ENCODE data around the gene SMYD3. TPM values are rescaled to one million over a fixed set of nuclear protein-coding genes. Genes with fewer than 3 reads are reported as not detected.
A peak's percentile ranks its signal among the peaks of the same experiment; 100 is the strongest.
"Not testable (repeated sequence)": the region's sequence is repeated elsewhere in the genome, so short reads cannot be mapped to it uniquely, and the experiment has no call there.

Gene SMYD3
- polyA plus RNA-seq, 1 donor from 2014 or later, result 35.9 TPM

- H3K4me1 Mint-ChIP-seq, result peaks cover 1 to 6% (median 3%) of the 10 kb centered on the region in 3 donors
- H3K9me3 Mint-ChIP-seq, result peaks cover 5 to 15% (median 9%) of the 10 kb centered on the region in 3 donors
- H3K27ac Mint-ChIP-seq, result no peak overlapping the region
- H3K36me3 Mint-ChIP-seq, result peaks cover 16% of the 10 kb centered on the region
- H3K27me3 Mint-ChIP-seq, result no peaks in the 10 kb centered on the region
- no peak overlapping the region for H3K4me3 Mint-ChIP-seq
Measured at GRCh38 chr1:246394121-246394520, 113.0 kb downstream of the SMYD3 start.

- Mint-ChIP-seq H3K27ac (peak overlapping the region in 1 of 3 donors; percentile 5), H3K4me3 (no peak overlapping the region), H3K36me3 (peaks cover 12% of the 10 kb centered on the region), H3K9me3 (peaks cover 5 to 15% (median 7%) of the 10 kb centered on the region in 3 donors), H3K27me3 (no peaks in the 10 kb centered on the region), H3K4me1 (peaks cover 1 to 6% (median 2%) of the 10 kb centered on the region in 3 donors)
Measured at GRCh38 chr1:246390855-246391254, 116.2 kb downstream of the SMYD3 start.

GRCh38 chr1:246384616-246385015 is 122.5 kb downstream of the SMYD3 start:
- Mint-ChIP-seq H3K36me3 (peaks cover 2% of the 10 kb centered on the region), H3K4me1 (peaks cover 5 to 7% (median 7%) of the 10 kb centered on the region in 3 donors), H3K4me3 (no peak overlapping the region), H3K9me3 (no peaks in the 10 kb centered on the region), H3K27me3 (no peaks in the 10 kb centered on the region), H3K27ac (no peak overlapping the region)

GRCh38 chr1:246383791-246384190 is 123.3 kb downstream of the SMYD3 start:
- H3K27me3 Mint-ChIP-seq, result no peaks in the 10 kb centered on the region
- H3K36me3 Mint-ChIP-seq, result peaks cover 2% of the 10 kb centered on the region
- no peak overlapping the region for H3K27ac Mint-ChIP-seq
- peaks cover 5 to 7% (median 7%) of the 10 kb centered on the region in 3 donors for H3K4me1 Mint-ChIP-seq
- no peak overlapping the region for H3K4me3 Mint-ChIP-seq
- no peaks in the 10 kb centered on the region for H3K9me3 Mint-ChIP-seq

DNA sequence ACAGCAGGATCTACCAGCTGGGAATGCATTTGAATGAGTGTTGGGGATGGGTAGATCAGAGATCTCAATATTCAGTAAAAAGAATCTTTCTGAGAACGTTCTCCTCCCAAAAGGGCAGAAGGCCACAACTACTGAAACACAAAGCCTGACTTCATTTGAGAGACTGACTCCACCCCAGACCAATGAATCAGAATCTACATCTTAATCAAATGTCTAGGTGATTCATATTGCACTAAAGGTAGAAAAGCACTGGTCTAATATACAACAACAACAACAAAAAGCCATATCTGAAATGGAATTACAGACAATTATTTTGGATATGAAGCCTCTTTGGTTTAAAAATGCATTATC is 123.9 kb downstream of the SMYD3 start:
- no peaks in the 10 kb centered on the region for H3K27me3 Mint-ChIP-seq
- H3K4me3 Mint-ChIP-seq, result no peak overlapping the region
- peaks cover 5 to 7% (median 7%) of the 10 kb centered on the region in 3 donors for H3K4me1 Mint-ChIP-seq
- no peaks in the 10 kb centered on the region for H3K9me3 Mint-ChIP-seq
- no peak overlapping the region for H3K27ac Mint-ChIP-seq
- peaks cover 2% of the 10 kb centered on the region for H3K36me3 Mint-ChIP-seq

DNA sequence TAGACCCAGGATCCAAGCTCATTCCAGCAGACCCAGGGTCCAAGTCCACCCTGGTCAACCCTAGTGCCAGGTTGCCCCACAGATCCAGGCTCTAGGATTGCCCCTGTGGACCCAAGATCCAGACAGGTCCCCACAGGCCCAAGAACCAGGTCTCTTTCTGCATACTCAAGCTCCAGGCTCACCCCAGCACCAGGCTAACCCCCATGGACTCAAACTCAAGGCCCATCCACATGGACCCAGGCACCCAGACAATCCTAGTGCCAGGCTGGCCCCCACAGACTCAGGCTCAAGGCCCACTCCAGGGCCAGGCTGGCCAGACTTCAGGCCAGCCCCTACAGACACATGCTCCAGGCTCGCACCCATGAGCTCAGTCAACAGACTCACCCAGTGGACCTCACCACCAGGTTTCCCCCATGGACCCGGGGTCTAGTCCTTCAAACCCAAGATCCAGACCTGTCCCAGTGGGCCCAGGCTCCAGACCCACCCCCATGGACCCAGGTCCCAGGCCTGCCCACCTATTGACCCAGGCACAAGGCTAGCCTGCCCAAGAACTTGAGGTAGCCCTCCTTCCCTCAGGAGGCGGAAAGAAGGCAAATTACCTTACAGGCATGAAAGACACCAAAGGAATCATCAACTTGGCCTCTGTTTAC is 124.4 kb downstream of the SMYD3 start:
- H3K4me3 Mint-ChIP-seq, result no peak overlapping the region
- no peaks in the 10 kb centered on the region for H3K27me3 Mint-ChIP-seq
- no peak overlapping the region for H3K27ac Mint-ChIP-seq
- peaks cover 3% of the 10 kb centered on the region for H3K36me3 Mint-ChIP-seq
- H3K4me1 Mint-ChIP-seq, result peaks cover 5 to 7% (median 7%) of the 10 kb centered on the region in 3 donors
- no peaks in the 10 kb centered on the region for H3K9me3 Mint-ChIP-seq

DNA sequence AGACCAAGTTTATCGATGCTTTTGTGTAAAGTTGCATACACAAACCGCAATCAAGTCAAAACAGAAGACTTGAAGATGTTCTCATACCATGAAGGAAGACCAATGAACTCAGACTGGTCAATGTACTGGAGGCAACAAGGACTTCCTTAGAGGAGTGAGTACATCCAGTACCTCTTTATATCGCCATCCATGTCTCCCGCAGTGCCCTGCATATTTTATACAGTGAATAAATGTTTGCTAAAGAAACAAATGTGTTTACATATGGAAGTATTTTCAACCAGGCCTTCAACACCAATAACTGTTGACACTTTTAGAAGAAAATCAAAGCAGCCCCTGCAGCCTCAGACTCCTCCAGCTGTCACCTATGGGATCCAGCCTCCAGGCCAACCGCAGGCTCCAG is 125.6 kb downstream of the SMYD3 start:
- Mint-ChIP-seq H3K27ac (no peak overlapping the region), H3K4me1 (peaks cover 5 to 7% (median 7%) of the 10 kb centered on the region in 3 donors), H3K9me3 (no peaks in the 10 kb centered on the region), H3K4me3 (no peak overlapping the region), H3K27me3 (no peaks in the 10 kb centered on the region), H3K36me3 (peaks cover 4% of the 10 kb centered on the region)

- Mint-ChIP-seq H3K4me1 (no peaks in the 10 kb centered on the region), H3K27ac (no peak overlapping the region), H3K4me3 (no peak overlapping the region), H3K9me3 (no peaks in the 10 kb centered on the region), H3K27me3 (no peaks in the 10 kb centered on the region), H3K36me3 (peaks cover 4% of the 10 kb centered on the region)
Measured at GRCh38 chr1:246377625-246378153, 129.4 kb downstream of the SMYD3 start.

DNA sequence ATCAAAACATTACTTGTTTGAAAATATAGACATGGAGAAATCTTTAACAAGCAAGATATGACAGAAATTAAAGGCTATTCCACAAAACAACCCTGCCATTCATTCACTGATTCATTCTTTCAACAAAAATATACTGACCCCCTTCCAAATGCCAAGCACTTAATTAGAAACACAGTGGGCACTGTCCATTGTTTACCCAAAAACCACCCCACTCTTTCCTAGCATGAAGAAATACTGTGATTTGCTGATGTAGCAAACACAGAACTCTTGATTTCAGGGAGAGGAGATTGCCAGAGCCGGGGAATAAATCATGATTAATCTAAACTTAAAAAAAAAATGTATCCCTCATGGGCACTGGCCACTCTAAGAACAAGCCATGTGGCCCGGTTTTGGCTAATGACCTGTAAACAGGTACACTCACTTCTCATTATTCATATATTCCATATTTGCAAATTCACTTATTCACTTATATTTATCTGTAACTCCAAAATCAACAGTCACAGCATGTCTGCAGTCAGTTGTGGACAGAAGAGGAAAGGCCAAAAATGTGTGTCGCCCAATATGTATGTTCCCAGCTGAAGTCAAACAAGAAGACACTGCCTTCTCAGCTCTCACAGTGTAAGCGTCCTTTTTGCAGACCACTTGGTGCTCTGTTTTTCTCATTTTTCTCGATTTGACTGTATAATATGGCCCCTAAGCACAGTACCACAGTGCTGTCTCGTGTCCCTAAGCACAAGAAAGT is 133.1 kb downstream of the SMYD3 start:
- H3K27me3 Mint-ChIP-seq, result no peaks in the 10 kb centered on the region
- no peak overlapping the region for H3K4me3 Mint-ChIP-seq
- H3K4me1 Mint-ChIP-seq, result no peaks in the 10 kb centered on the region
- H3K27ac Mint-ChIP-seq, result no peak overlapping the region
- H3K9me3 Mint-ChIP-seq, result no peaks in the 10 kb centered on the region
- H3K36me3 Mint-ChIP-seq, result peaks cover 5% of the 10 kb centered on the region

GRCh38 chr1:246372559-246372958 is 134.5 kb downstream of the SMYD3 start:
- Mint-ChIP-seq H3K36me3 (peaks cover 2% of the 10 kb centered on the region), H3K4me3 (no peak overlapping the region), H3K9me3 (no peaks in the 10 kb centered on the region), H3K27ac (no peak overlapping the region), H3K27me3 (no peaks in the 10 kb centered on the region), H3K4me1 (peaks cover 0 to 7% (median 0%) of the 10 kb centered on the region in 3 donors)

- Mint-ChIP-seq H3K4me3 (no peak overlapping the region), H3K27me3 (no peaks in the 10 kb centered on the region), H3K9me3 (no peaks in the 10 kb centered on the region), H3K27ac (no peak overlapping the region), H3K36me3 (peaks cover 2% of the 10 kb centered on the region), H3K4me1 (peaks cover 16 to 30% (median 18%) of the 10 kb centered on the region in 3 donors)
Measured at GRCh38 chr1:246367041-246367440, 140.0 kb downstream of the SMYD3 start.

DNA sequence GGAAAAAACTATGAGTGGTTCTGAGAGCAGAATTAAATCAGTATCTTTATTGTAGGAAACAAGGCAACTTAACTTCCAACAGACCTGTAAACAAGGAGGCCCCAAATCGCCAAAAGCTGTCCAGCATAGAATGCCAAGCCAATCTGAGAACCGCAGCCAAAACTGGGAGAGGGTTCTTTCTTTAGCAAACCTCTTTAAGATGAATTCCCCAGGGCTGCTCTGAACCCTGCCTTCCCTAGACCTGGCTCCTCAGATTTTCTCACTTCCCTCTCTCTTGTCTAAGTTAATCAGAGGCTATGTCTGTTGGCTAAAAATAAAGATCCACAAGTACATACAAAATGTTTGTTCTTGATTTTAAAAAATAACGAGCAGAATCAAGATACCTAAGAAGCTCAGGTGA is 141.4 kb downstream of the SMYD3 start:
- Mint-ChIP-seq H3K27me3 (no peaks in the 10 kb centered on the region), H3K4me3 (peak overlapping the region in 1 of 4 donors; percentile 70), H3K9me3 (peaks cover 0 to 8% (median 0%) of the 10 kb centered on the region in 3 donors), H3K36me3 (peaks cover 3% of the 10 kb centered on the region), H3K4me1 (peaks cover 18 to 33% (median 18%) of the 10 kb centered on the region in 3 donors), H3K27ac (no peak overlapping the region)

GRCh38 chr1:246364415-246364941 is 142.6 kb downstream of the SMYD3 start:
- H3K27me3 Mint-ChIP-seq, result no peaks in the 10 kb centered on the region
- peaks cover 18 to 39% (median 22%) of the 10 kb centered on the region in 3 donors for H3K4me1 Mint-ChIP-seq
- H3K9me3 Mint-ChIP-seq, result peaks cover 2 to 19% (median 7%) of the 10 kb centered on the region in 3 donors
- peak overlapping the region in 1 of 3 donors; percentile 28 for H3K27ac Mint-ChIP-seq
- H3K4me3 Mint-ChIP-seq, result peak overlapping the region in 1 of 4 donors; percentile 24
- peaks cover 5% of the 10 kb centered on the region for H3K36me3 Mint-ChIP-seq

DNA sequence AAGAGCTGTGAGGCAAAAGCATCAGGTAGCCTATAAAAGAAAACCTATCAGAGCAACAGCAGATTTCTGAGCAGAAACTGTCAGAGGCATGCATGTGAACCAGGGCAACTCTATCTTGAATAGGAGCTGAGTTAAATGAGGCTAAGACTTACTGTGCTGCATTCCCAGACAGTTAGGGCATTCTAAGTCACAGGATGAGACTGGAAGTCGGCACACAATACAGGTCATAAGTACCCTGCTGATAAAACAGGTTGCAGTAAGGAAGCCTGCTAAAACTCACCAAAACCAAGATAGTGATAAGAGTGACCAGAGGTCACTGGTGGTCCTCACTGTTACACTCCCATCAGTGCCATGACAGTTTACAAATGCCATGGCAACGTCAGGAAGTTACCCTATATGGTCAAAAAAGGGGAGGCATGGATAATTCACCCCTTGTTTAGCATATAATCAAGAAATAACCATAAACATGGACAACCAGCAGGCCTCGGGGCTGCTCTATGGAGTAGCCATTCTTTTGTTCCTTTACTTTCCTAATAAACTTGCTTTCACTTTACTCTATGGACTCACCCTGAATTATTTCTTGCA is 150.0 kb downstream of the SMYD3 start:
- peaks cover 14% of the 10 kb centered on the region for H3K36me3 Mint-ChIP-seq
- not testable (repeated sequence) for H3K27me3 Mint-ChIP-seq, H3K4me1 Mint-ChIP-seq, H3K4me3 Mint-ChIP-seq
- peaks cover 8 to 34% (median 25%) of the 10 kb centered on the region in 3 donors for H3K9me3 Mint-ChIP-seq
- peak overlapping the region in 2 of 3 donors; percentile 10 to 67 for H3K27ac Mint-ChIP-seq
